H1 (cell line): Measurements from ENCODE around the gene ETNPPL. TPM values are rescaled to one million over a fixed set of nuclear protein-coding genes. Genes with fewer than 3 reads are reported as not detected.
A peak's percentile ranks its signal among the peaks of the same experiment; 100 is the strongest.

ENCODE experiments used
- CTCF ChIA-PET: fragments of 300-600 bp; sonication (Branson Sonifier 250); formaldehyde crosslinking; loops from one replicate; lab custom pipeline; 2021; ENCODE audit not compliant: partially characterized antibody; lab: Charles Lee
- POLR2A ChIA-PET: fragments of 300-600 bp; sonication (Branson Sonifier 250); formaldehyde crosslinking; loops from one replicate; lab custom pipeline; 2021; ENCODE audit warnings: inconsistent platforms; ENCODE audit not compliant: partially characterized antibody; lab: Charles Lee
- DNase-seq, 2 experiments: peaks; one replicate each; pipeline versions ENCODE4 v3.0.0 to v3.0.0-alpha.2; 2010 to 2022; ENCODE audit warnings: low spot score in 2 of 2, low read depth in 1 of 2, mixed read lengths in 1 of 2
- FAIRE-seq: peaks from 2 replicates; lab custom pipeline; 2011; peaks lifted over from hg19 to GRCh38; lab: Jason Lieb, UNC
- H2AFZ ChIP-seq: 2 replicates; pipeline ENCODE4 v1.8.1; 2012; ENCODE audit warnings: low read length, inconsistent platforms
- H2AK5ac ChIP-seq: 2 replicates; pipeline ENCODE4 v1.6.1; 2013; ENCODE audit warnings: low read depth, low read length
- H2BK120ac ChIP-seq: replicated peaks from 2 replicates; pipeline ENCODE3; 2013; ENCODE audit warnings: low read depth, low read length, inconsistent platforms
- H2BK12ac ChIP-seq: 2 replicates; pipeline ENCODE4 v1.6.1; 2013; ENCODE audit warnings: low read depth, low read length
- H2BK15ac ChIP-seq: 2 replicates; pipeline ENCODE4 v1.6.1; 2013; ENCODE audit warnings: low read length
- H2BK20ac ChIP-seq: 2 replicates; pipeline ENCODE4 v1.6.1; 2013; ENCODE audit warnings: low read length
- H2BK5ac ChIP-seq: 2 replicates; pipeline ENCODE4 v1.6.1; 2013; ENCODE audit warnings: low read depth, low read length
- H3K14ac ChIP-seq: 2 replicates; pipeline ENCODE4 v1.6.1; 2013; ENCODE audit warnings: inconsistent platforms; ENCODE audit not compliant: insufficient read length
- H3K18ac ChIP-seq: 2 replicates; pipeline ENCODE4 v1.6.1; 2013; ENCODE audit warnings: low read length; ENCODE audit errors: extremely low read depth
- H3K23ac ChIP-seq: 2 replicates; pipeline ENCODE4 v1.6.1; 2013; ENCODE audit warnings: inconsistent platforms; ENCODE audit not compliant: insufficient read length
- H3K23me2 ChIP-seq: 2 replicates; pipeline ENCODE4 v1.6.1; 2013; ENCODE audit warnings: low read depth, low read length
- H3K27ac ChIP-seq: 2 replicates; pipeline ENCODE4 v1.6.1; 2011; ENCODE audit warnings: low read depth, low read length, inconsistent platforms
- H3K27me3 ChIP-seq, 4 experiments: replicated peaks in 1 of 4; 1 replicate in 1 of 4; 2 replicates in 3 of 4; pipeline versions ENCODE4 v1.6.1 to v1.8.1; 2011 to 2013; ENCODE audit warnings: low read length in 3 of 4, mild to moderate bottlenecking in 3 of 4, inconsistent platforms in 2 of 4, mixed read lengths in 2 of 4, moderate library complexity in 1 of 4; ENCODE audit not compliant: control insufficient read depth in 3 of 4, insufficient read depth in 3 of 4; ENCODE audit errors: extremely low read depth in 1 of 4
- H3K36me3 ChIP-seq, 4 experiments: 2 replicates each; pipeline versions ENCODE4 v1.6.1 to v1.8.1; 2011 to 2013; ENCODE audit warnings: mild to moderate bottlenecking in 4 of 4, low read length in 3 of 4, moderate library complexity in 2 of 4, control low read depth in 1 of 4, inconsistent platforms in 1 of 4; ENCODE audit not compliant: insufficient read depth in 4 of 4, control insufficient read depth in 2 of 4
- H3K4ac ChIP-seq: replicated peaks from 2 replicates; pipeline ENCODE3; 2013; ENCODE audit warnings: low read length, low read depth, mixed read lengths, inconsistent platforms; ENCODE audit not compliant: insufficient read length
- H3K4me1 ChIP-seq, 4 experiments: replicated peaks in 1 of 4; 1 replicate in 1 of 4; 2 replicates in 3 of 4; pipeline versions ENCODE4 v1.6.1 to v1.8.1; 2011 to 2013; ENCODE audit warnings: low read length in 3 of 4, inconsistent platforms in 2 of 4, mixed read lengths in 1 of 4; ENCODE audit not compliant: insufficient read depth in 4 of 4, control insufficient read depth in 3 of 4
- H3K4me2 ChIP-seq, 2 experiments: 2 replicates each; pipeline versions ENCODE4 v1.6.1 to v1.8.1; 2011 to 2013; ENCODE audit warnings: low read depth in 2 of 2, low read length in 2 of 2, control low read depth in 1 of 2, inconsistent platforms in 1 of 2, mild to moderate bottlenecking in 1 of 2; ENCODE audit not compliant: insufficient read depth in 1 of 2
- H3K4me3 ChIP-seq, 4 experiments: fragments of 200-600, 300-600 bp in 1 of 4; sonication (generic), shearing (Covaris generic), sonication (Bioruptor Twin) in 1 of 4; 2 replicates each; pipeline versions ENCODE4 v1.5.1 to v1.8.1; 2011 to 2016; ENCODE audit warnings: low read length in 4 of 4, low read depth in 3 of 4, control low read depth in 2 of 4, inconsistent platforms in 2 of 4, mild to moderate bottlenecking in 2 of 4, mixed read lengths in 1 of 4, moderate library complexity in 1 of 4; ENCODE audit not compliant: insufficient read depth in 2 of 4; ENCODE audit errors: extremely low read depth in 1 of 4
- H3K56ac ChIP-seq: replicated peaks from 2 replicates; pipeline ENCODE3; 2013; ENCODE audit warnings: low read depth, mild to moderate bottlenecking, mixed read lengths, low read length, inconsistent platforms; ENCODE audit not compliant: insufficient read length
- H3K79me1 ChIP-seq: 2 replicates; pipeline ENCODE4 v1.6.1; 2013; ENCODE audit warnings: low read depth, low read length, control low read depth
- H3K79me2 ChIP-seq, 2 experiments: 2 replicates each; pipeline versions ENCODE4 v1.6.1 to v1.8.1; 2012 to 2013; ENCODE audit warnings: low read length in 2 of 2, mild to moderate bottlenecking in 2 of 2, inconsistent platforms in 1 of 2; ENCODE audit not compliant: insufficient read depth in 2 of 2, control insufficient read depth in 1 of 2
- H3K9ac ChIP-seq, 4 experiments: replicated peaks in 1 of 4; 1 replicate in 1 of 4; 2 replicates in 3 of 4; pipeline versions ENCODE4 v1.6.1 to v1.8.1; 2011 to 2013; ENCODE audit warnings: low read depth in 3 of 4, low read length in 3 of 4, control low read depth in 2 of 4, mild to moderate bottlenecking in 2 of 4, moderate library complexity in 2 of 4, inconsistent platforms in 1 of 4; ENCODE audit errors: extremely low read depth in 1 of 4
- H3K9me3 ChIP-seq, 2 experiments: 2 replicates each; pipeline versions ENCODE4 v1.6.1 to v1.8.1; 2012 to 2013; ENCODE audit warnings: mild to moderate bottlenecking in 2 of 2, moderate library complexity in 2 of 2, control low read depth in 1 of 2, inconsistent platforms in 1 of 2, low read depth in 1 of 2, low read length in 1 of 2, mixed read lengths in 1 of 2; ENCODE audit not compliant: insufficient read depth in 2 of 2
- H4K20me1 ChIP-seq, 2 experiments: replicated peaks in 1 of 2; 2 replicates each; pipeline versions ENCODE3 to v1.8.1; 2011 to 2013; ENCODE audit warnings: inconsistent platforms in 2 of 2, low read length in 2 of 2, mild to moderate bottlenecking in 1 of 2; ENCODE audit not compliant: insufficient read depth in 2 of 2, control insufficient read depth in 1 of 2
- H4K5ac ChIP-seq: 2 replicates; pipeline ENCODE4 v1.6.1; 2013; ENCODE audit warnings: low read length, low read depth, mixed read lengths, inconsistent platforms; ENCODE audit not compliant: insufficient read length
- H4K8ac ChIP-seq: 2 replicates; pipeline ENCODE4 v1.8.0; 2013; ENCODE audit warnings: mild to moderate bottlenecking, moderate library complexity, low read length, inconsistent platforms; ENCODE audit not compliant: insufficient read depth; ENCODE audit errors: extremely low read depth
- H4K91ac ChIP-seq: replicated peaks from 2 replicates; pipeline ENCODE3; 2013; ENCODE audit warnings: low read length, mixed read lengths, inconsistent platforms; ENCODE audit not compliant: insufficient read length
- RAD21 ChIP-seq, 2 experiments: IDR thresholded peaks in 1 of 2; conservative IDR thresholded peaks in 1 of 2; 2 replicates each; pipeline ENCODE4 v1.6.1; 2011; ENCODE audit warnings: low read depth in 2 of 2, low read length in 2 of 2, improper control_type of control experiment in 1 of 2, inconsistent platforms in 1 of 2, mild to moderate bottlenecking in 1 of 2, moderate library complexity in 1 of 2
- WGBS, 2 experiments: shearing (Covaris generic) in 1 of 2; methylation state at CpG; one replicate each; pipeline versions ENCODE4 v1.1.6 to v1.1.7; 2013 to 2015; ENCODE audit warnings: low lambda C conversion rate in 2 of 2, mixed read lengths in 2 of 2, inconsistent platforms in 1 of 2, low coverage in 1 of 2, missing lambda C conversion rate in 1 of 2; ENCODE audit not compliant: insufficient replicate concordance in 2 of 2, insufficient coverage in 1 of 2, insufficient read length in 1 of 2; ENCODE audit errors: extremely low coverage in 1 of 2, missing lambda C conversion rate in 1 of 2; 5-methylcytosine and 5-hydroxymethylcytosine counted together
- polyA plus RNA-seq, 7 experiments: library from polyadenylated mRNA; depleted of rRNA in 3 of 7; stranded (reverse) in 5 of 7; unstranded in 2 of 7; fragments of >200 nt in 5 of 7; fragments of 200-250 nt in 2 of 7; gene quantifications; 1 replicate in 5 of 7; 2 replicates in 1 of 7; 4 replicates in 1 of 7; pipeline versions ENCODE4 v1.2.1 to v1.2.3, GENCODE V29; 2011 to 2013; ENCODE audit warnings: missing spikeins in 2 of 7, mixed read lengths in 2 of 7
- total RNA-seq: library from RNA; stranded (reverse); fragmentation: NEBNext Ultra II Directional; extraction: Animal tissue kit (Norgen Biotek cat#: 25700); gene quantifications from 2 replicates; pipeline ENCODE4 v1.2.1, GENCODE V29; 2021
- TF ChIP-seq, protein P1 (sequence below): IDR thresholded peaks from 2 replicates; pipeline ENCODE4 v1.6.1; 2011; ENCODE audit warnings: low read length, improper control_type of control experiment
- TF ChIP-seq, protein P2 (sequence below), 3 experiments: IDR thresholded peaks; 1 replicate in 2 of 3; 2 replicates in 1 of 3; pipeline versions ENCODE4 v1.5.1 to v1.6.1; 2011; ENCODE audit warnings: low read length in 3 of 3, mild to moderate bottlenecking in 3 of 3, inconsistent platforms in 2 of 3, low read depth in 1 of 3, moderate library complexity in 1 of 3; ENCODE audit not compliant: insufficient read depth in 1 of 3; ENCODE audit errors: control extremely low read depth in 1 of 3

ETNPPL gene
- total and polyA plus RNA-seq, 2 of the 8 experiments (the other 6 are each of a cell fraction or from before 2014, with no cell fraction given) = 0.80 to 2.5 TPM

DNA sequence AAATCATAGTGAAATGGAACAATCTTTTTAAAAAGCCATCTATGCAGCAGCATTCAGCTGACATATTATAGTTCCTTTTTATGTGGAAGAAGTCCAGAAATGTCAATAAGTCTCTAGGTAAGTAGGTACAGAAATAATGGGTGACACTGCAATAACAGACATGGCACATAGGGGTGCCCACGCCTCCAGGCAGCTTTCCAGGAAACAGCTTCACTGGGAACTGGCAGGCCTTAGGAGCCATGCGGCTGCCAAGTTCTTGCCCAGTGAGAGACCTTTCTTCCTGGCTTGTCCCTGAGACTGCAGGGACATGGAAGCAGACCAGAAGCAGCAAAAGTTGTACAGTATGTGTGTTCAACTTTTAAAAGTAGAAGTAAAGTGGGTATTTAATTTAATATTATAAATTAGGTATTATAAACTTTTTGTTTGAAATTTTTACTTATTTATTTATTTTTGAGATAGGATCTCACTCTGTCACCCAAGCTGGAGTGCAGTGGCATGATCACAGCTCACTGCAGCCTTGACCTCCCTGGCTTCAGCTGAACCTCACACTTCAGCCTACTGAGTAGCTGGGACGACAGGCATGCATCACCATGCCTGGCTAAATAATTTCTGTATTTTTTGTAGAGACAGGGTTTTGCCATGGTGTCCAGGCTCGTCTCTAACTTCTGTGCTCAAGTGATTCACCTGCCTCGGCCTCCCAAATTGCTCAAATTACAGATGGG is 12.1 kb upstream of the ETNPPL start:
- Histone ChIP-seq H3K23me2 (no peaks in the 10 kb centered on the region), H3K56ac (no peak overlapping the region), H3K4me2 (no peak overlapping the region), H4K5ac (no peak overlapping the region), H3K27me3 (no peaks in the 10 kb centered on the region), H3K4me1 (no peaks in the 10 kb centered on the region), H2BK5ac (no peak overlapping the region), H3K79me1 (no peaks in the 10 kb centered on the region), H2BK15ac (no peak overlapping the region), H2BK12ac (no peak overlapping the region), H3K18ac (no peak overlapping the region), H3K9ac (no peak overlapping the region), H3K9me3 (no peaks in the 10 kb centered on the region), H2BK20ac (no peak overlapping the region), H2BK120ac (no peak overlapping the region), H3K79me2 (no peaks in the 10 kb centered on the region), H3K4ac (no peak overlapping the region), H4K91ac (no peak overlapping the region), H3K36me3 (no peaks in the 10 kb centered on the region), H3K23ac (no peak overlapping the region), H3K4me3 (no peak overlapping the region), H3K27ac (no peak overlapping the region), H4K8ac (no peak overlapping the region), H2AFZ (no peak overlapping the region), H2AK5ac (no peak overlapping the region), H3K14ac (no peak overlapping the region), H4K20me1 (no peaks in the 10 kb centered on the region)
- FAIRE-seq (no peak), DNase-seq (no peak)
- TF ChIP-seq RAD21 (IDR thresholded peaks at IDR 0.05 in 1 of 2, conservative IDR thresholded peaks at IDR 0.05 in 1 of 2; ENCODE audit: low read depth in 2 of 2, low read length in 2 of 2) = peak in 1 of 2 experiments; percentile 19; a peak in 1 of 4 replicates
- TF ChIP-seq, protein P1, sequence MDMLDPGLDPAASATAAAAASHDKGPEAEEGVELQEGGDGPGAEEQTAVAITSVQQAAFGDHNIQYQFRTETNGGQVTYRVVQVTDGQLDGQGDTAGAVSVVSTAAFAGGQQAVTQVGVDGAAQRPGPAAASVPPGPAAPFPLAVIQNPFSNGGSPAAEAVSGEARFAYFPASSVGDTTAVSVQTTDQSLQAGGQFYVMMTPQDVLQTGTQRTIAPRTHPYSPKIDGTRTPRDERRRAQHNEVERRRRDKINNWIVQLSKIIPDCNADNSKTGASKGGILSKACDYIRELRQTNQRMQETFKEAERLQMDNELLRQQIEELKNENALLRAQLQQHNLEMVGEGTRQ = no peak
- TF ChIP-seq, protein P2, sequence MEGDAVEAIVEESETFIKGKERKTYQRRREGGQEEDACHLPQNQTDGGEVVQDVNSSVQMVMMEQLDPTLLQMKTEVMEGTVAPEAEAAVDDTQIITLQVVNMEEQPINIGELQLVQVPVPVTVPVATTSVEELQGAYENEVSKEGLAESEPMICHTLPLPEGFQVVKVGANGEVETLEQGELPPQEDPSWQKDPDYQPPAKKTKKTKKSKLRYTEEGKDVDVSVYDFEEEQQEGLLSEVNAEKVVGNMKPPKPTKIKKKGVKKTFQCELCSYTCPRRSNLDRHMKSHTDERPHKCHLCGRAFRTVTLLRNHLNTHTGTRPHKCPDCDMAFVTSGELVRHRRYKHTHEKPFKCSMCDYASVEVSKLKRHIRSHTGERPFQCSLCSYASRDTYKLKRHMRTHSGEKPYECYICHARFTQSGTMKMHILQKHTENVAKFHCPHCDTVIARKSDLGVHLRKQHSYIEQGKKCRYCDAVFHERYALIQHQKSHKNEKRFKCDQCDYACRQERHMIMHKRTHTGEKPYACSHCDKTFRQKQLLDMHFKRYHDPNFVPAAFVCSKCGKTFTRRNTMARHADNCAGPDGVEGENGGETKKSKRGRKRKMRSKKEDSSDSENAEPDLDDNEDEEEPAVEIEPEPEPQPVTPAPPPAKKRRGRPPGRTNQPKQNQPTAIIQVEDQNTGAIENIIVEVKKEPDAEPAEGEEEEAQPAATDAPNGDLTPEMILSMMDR (IDR thresholded peaks at IDR 0.05; ENCODE audit: control extremely low read depth in 1 of 3, insufficient read depth in 1 of 3, low read depth in 1 of 3, low read length in 3 of 3) = peak in 1 of 3 experiments; percentile 22; a peak in 1 of 4 replicates
- ChIA-PET POLR2A (interaction anchor here (1.0 to 1.2 kb wide), 2 partner anchors 12 to 519 kb away, joined by 3 read pairs; partner anchors contain the start of gene ETNPPL), CTCF (interaction anchor here (0.6 to 1.7 kb wide), 12 partner anchors 9 to 519 kb away, joined by 3 to 7 read pairs (median 4); partner anchors contain the start of gene ETNPPL)
- WGBS, 2 experiments = 86% methylated on average over 5 of the region's 5 CpGs; no CpG with 5 or more reads in 1 of the 2 experiments
